GM12874 (cell line): ENCODE results near the gene FEV.

Experiments used
- TF ChIP-seq, protein P1 (sequence below): IDR thresholded peaks from 2 replicates; pipeline ENCODE4 v1.5.1; 2011; ENCODE audit warnings: low read depth, mild to moderate bottlenecking, control low read depth, low read length, moderate library complexity; ENCODE audit not compliant: insufficient read depth

Gene FEV

DNA sequence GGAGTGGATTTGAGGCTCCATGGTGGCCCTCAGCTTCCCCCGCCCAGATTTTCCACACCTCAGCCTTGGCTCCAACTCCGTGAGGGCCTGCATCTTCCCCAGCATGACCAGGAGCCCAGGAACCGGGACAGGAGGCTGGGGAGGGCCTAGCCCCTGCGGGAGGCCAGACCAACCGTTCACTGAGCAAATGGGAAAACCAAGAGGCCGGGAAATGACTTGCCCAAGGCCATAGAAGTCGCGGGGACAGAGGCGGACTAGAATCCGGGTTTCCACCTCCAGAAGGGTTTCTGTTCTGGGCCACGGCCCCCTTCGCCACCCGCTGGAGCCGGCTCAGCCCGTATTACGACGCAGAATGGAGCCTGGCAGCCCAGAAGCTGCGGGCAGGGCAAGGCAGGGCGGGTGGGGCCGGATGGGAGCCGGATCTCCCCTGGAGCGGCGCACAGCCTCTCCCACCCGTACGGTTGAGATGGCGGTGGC, 16.2 kb upstream of the FEV start:
- TF ChIP-seq, protein P1, sequence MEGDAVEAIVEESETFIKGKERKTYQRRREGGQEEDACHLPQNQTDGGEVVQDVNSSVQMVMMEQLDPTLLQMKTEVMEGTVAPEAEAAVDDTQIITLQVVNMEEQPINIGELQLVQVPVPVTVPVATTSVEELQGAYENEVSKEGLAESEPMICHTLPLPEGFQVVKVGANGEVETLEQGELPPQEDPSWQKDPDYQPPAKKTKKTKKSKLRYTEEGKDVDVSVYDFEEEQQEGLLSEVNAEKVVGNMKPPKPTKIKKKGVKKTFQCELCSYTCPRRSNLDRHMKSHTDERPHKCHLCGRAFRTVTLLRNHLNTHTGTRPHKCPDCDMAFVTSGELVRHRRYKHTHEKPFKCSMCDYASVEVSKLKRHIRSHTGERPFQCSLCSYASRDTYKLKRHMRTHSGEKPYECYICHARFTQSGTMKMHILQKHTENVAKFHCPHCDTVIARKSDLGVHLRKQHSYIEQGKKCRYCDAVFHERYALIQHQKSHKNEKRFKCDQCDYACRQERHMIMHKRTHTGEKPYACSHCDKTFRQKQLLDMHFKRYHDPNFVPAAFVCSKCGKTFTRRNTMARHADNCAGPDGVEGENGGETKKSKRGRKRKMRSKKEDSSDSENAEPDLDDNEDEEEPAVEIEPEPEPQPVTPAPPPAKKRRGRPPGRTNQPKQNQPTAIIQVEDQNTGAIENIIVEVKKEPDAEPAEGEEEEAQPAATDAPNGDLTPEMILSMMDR = no peak

DNA sequence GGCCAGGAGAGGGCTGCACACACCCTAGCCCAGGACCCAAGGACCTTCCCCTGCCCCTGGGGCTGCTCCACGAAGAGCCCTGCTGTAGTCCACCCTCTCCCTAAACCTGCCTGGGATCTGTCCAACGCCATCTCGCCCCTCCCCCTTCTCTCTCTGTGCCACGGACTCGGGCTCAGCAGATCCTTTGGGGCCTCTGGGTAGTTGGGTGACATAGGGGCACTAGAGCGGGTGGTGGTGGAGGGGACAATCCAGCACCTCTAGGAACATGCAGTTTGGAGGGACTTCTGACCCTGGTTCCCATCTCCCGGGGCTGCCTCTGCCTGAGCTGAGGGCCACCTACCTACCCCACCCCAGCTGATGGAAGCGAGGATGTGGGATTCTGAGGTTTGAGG, 15.6 kb upstream of the FEV start:
- TF ChIP-seq, protein P1 = no peak

DNA sequence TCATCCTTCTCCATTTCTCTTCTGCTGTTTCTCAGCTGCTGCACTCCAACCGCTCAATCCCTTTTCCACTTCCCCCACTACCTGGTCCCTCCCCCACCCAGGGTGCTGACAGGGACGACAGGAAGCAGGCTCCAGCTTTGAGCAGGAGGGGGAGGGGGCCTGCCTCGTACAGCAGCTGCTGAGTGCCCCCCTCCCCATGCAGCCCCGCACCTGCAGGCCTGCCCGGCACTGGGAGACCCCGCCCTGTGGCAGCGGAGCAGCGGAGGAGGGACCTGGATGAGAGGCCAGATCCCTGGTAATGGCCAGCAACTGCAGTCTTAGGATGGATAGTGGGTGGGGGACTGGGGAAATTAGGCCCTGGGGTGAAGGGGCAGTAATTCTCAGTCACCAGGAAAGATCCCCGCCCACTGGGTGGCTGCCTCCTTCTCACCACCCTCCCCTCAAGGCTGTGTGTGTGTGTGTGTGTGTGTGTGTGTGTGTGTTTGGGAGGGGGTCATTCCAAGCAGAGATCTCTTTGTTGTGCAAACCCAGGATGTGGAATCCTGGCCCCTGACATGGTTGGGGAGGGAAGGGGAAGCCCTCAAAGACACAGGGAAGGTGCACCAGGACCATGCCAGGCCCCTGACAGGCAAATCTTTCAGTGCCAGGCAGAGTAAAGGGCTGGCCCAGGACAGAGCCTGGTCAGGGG, 15.0 kb upstream of the FEV start:
- TF ChIP-seq, protein P1 = no peak

DNA sequence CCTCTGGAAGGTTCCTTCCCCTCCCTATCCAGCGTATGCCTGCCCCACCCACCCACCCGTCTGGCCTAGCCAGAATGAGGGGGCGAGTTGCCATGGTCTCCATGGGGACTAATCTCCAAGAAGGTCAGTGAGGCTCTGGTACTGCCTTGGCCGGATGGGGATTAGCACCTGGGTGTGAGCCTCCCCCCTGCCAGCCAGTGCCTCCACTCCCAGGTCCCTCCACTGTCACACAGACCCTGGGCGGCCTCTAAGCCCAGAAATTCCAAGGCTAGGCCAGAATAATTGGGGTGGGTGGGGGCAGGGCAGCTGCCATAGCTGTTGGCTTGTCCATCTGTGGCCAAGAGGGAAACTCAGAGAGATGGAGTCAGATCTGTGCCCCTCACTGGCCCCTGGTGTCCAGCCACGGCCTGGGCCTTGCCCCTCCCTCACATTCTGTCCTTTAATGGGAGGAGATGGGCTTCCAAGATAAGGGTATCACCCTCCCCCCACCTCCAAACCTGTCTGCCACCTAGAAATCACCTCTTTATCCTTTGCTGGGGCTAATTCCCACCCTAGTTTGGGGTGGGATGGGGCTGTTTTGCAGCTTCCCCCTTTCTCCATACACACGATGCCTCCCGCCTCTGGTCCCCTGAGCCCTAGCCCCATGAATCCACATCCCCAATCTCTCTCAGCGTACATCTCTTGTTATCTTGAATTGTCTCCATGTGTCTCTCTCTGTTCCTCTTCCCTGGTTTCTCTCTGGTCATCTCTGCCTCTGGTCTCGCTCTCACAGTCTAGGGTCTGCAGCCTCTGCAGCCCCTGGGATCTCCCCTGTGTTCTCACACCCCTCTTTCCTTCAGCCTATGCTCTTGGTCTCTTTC, 14.3 kb upstream of the FEV start:
- TF ChIP-seq, protein P1 = no peak

DNA sequence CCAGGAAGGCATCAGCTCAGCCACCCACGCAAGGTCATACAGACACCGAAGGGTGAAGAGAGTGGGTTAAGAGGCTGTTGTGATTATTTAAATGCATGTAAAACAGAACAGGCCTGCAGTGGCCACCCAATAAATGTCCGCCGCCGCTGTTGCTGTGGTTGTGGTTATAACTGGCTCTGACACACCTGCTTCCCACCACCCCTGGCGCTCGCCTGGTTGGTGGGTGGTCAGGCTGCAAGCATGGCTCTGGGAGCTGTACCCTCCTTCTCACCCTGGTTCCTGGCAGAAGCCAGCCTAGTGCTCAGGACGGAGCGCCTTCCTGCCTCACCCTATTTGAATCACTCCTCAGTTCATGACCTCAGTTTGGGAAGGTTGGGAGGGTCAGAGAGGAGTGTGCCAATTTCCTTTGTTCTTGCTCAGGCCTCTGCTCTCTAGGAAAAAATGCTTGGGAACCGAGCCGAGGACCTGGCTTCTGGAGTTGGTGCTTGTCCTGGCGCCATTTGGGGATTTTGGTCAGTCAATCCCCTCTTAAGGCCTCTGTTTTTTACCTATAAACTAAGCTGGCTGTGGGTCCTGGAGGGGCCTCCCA, 13.5 kb upstream of the FEV start:
- TF ChIP-seq, protein P1 = no peak

DNA sequence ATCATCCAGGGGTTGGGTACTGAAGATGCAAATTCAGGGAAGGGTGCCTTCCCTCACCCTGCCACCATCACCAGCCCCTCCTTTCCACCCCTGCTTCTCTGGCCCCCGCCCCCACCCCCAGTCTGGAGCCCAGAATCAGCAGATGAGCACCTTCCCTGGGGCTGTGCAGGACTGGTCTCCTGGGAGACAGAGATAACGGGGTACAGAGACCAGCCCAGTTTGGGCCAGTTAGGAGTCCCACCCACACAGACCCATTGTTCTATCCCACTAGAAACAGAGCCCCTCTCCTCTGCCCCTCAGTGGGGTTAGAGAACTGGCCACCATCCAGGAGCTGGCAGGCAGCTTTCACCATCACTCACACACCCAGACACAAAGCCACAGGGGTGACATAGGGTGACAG, 12.7 kb upstream of the FEV start:
- TF ChIP-seq, protein P1 = no peak

DNA sequence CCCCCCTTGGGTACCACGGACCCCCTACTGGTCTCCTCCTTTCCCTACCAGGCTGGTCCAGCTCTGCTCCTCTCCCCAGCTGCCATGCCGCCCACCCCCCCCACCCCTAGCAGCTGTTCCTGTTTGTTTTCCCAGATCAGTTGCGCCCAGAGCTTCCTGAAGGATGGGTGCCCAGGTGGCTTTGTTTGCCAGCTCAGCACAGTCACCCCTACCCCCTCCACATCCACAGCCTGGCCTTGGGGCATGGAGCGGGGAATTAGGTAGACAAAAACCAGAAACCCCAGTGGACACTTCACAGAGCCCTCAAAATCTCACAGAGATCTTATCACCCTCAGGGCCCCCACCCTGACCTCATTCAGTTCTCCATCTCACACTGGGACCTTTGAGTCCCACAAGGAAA, 12.0 kb upstream of the FEV start:
- TF ChIP-seq, protein P1 = no peak
